DOHH2 (cell line): ENCODE data around the gene NGLY1.

ENCODE experiments used
- H3F3A ChIP-seq: fragments of 200-600 bp; sonication (generic), shearing (Covaris generic); 2 replicates; pipeline ENCODE4 v1.6.0; 2016; ENCODE audit warnings: antibody characterized with exemption, mild to moderate bottlenecking; ENCODE audit not compliant: control insufficient read depth, insufficient read depth
- H3K27ac ChIP-seq: fragments of 200-600 bp; sonication (generic); 2 replicates; pipeline ENCODE4 v1.5.1; 2014; ENCODE audit warnings: low read depth, mild to moderate bottlenecking, low read length, moderate library complexity
- H3K27me3 ChIP-seq: fragments of 200-600 bp; sonication (generic); 2 replicates; pipeline ENCODE4 v1.6.1; 2014; ENCODE audit warnings: mild to moderate bottlenecking, low read length, mixed read lengths; ENCODE audit not compliant: control insufficient read depth
- H3K36me3 ChIP-seq: fragments of 200-600 bp; sonication (generic); 2 replicates; pipeline ENCODE4 v1.6.1; 2014; ENCODE audit warnings: mild to moderate bottlenecking, low read length, moderate library complexity, mixed read lengths; ENCODE audit not compliant: control insufficient read depth
- H3K4me1 ChIP-seq: fragments of 200-600 bp; sonication (generic); 2 replicates; pipeline ENCODE4 v1.6.1; 2014; ENCODE audit warnings: mild to moderate bottlenecking, low read length, mixed read lengths; ENCODE audit not compliant: control insufficient read depth
- H3K4me2 ChIP-seq: fragments of 200-600 bp; sonication (generic); 2 replicates; pipeline ENCODE4 v1.6.0; 2014; ENCODE audit warnings: mild to moderate bottlenecking, low read length, moderate library complexity
- H3K4me3 ChIP-seq: fragments of 200-600 bp; sonication (generic); 2 replicates; pipeline ENCODE4 v1.5.1; 2014; ENCODE audit warnings: mild to moderate bottlenecking, low read length, mixed read lengths
- H3K79me2 ChIP-seq: fragments of 200-600 bp; sonication (generic); 2 replicates; pipeline ENCODE4 v1.6.1; 2014; ENCODE audit warnings: mild to moderate bottlenecking, low read length, mixed read lengths; ENCODE audit not compliant: control insufficient read depth
- H3K9me2 ChIP-seq: fragments of 200-600 bp; sonication (generic); replicated peaks from 2 replicates; pipeline ENCODE4 v1.6.1; 2014; ENCODE audit warnings: mild to moderate bottlenecking, low read length, mixed read lengths; ENCODE audit not compliant: control insufficient read depth
- H3K9me3 ChIP-seq: fragments of 200-600 bp; sonication (generic); 2 replicates; pipeline ENCODE4 v1.6.1; 2014; ENCODE audit warnings: antibody characterized with exemption, low read length, mixed read lengths; ENCODE audit not compliant: control insufficient read depth, insufficient read depth
- H4K20me1 ChIP-seq: fragments of 200-600 bp; sonication (generic); 2 replicates; pipeline ENCODE4 v1.6.0; 2014; ENCODE audit warnings: low read depth, mild to moderate bottlenecking, antibody characterized with exemption, low read length, moderate library complexity; ENCODE audit not compliant: control insufficient read depth, insufficient read depth
- CTCF ChIP-seq: fragments of 200-600 bp; sonication (generic); IDR thresholded peaks from one replicate; pipeline ENCODE4 v1.5.1; 2014; ENCODE audit warnings: antibody characterized with exemption, mild to moderate bottlenecking, low read depth, low read length; ENCODE audit not compliant: poor library complexity, severe bottlenecking
- EZH2phosphoT487 ChIP-seq: fragments of 200-600 bp; sonication (generic); IDR thresholded peaks from 2 replicates; pipeline ENCODE4 v1.6.1; 2017; ENCODE audit warnings: borderline replicate concordance, mild to moderate bottlenecking, antibody characterized with exemption, low read length, moderate library complexity, mixed read lengths

NGLY1 gene

GRCh38 chr3:25690768-25691533 lies 92.3 kb downstream of the NGLY1 start:
- H4K20me1 ChIP-seq = no peaks in the 10 kb centered on the region
- H3K79me2 ChIP-seq = no peaks in the 10 kb centered on the region
- no peaks in the 10 kb centered on the region for H3K36me3 ChIP-seq
- no peak overlapping the region for H3K27ac ChIP-seq
- no peaks in the 10 kb centered on the region for H3F3A ChIP-seq
- H3K4me3 ChIP-seq = no peak overlapping the region
- no peaks in the 10 kb centered on the region for H3K9me2 ChIP-seq
- H3K27me3 ChIP-seq = peaks cover 5% of the 10 kb centered on the region; the same call in 1 of the 2 replicates
- no peak overlapping the region for H3K4me2 ChIP-seq
- H3K9me3 ChIP-seq = no peaks in the 10 kb centered on the region
- no peaks in the 10 kb centered on the region; the same call in 1 of the 2 replicates for H3K4me1 ChIP-seq
- TF ChIP-seq CTCF = no peak
- TF ChIP-seq EZH2phosphoT487 = no peak

GRCh38 chr3:25689226-25689625 lies 94.0 kb downstream of the NGLY1 start:
- Histone ChIP-seq H3K4me1 (no peaks in the 10 kb centered on the region), H3K36me3 (no peaks in the 10 kb centered on the region), H3F3A (no peaks in the 10 kb centered on the region), H3K9me2 (no peaks in the 10 kb centered on the region), H3K4me3 (no peak overlapping the region), H3K9me3 (no peaks in the 10 kb centered on the region), H3K27ac (no peak overlapping the region), H3K79me2 (no peaks in the 10 kb centered on the region), H3K4me2 (no peak overlapping the region), H3K27me3 (peaks cover 5% of the 10 kb centered on the region; the same call in 1 of the 2 replicates), H4K20me1 (no peaks in the 10 kb centered on the region)
- no peak for TF ChIP-seq EZH2phosphoT487
- no peak for TF ChIP-seq CTCF

- H3K27me3 ChIP-seq = peaks cover 5% of the 10 kb centered on the region; the same call in 1 of the 2 replicates
- H3K4me1 ChIP-seq = no peaks in the 10 kb centered on the region
- H3K79me2 ChIP-seq = no peaks in the 10 kb centered on the region
- no peak overlapping the region for H3K4me3 ChIP-seq
- no peaks in the 10 kb centered on the region for H3K9me3 ChIP-seq
- no peaks in the 10 kb centered on the region for H3K9me2 ChIP-seq
- TF ChIP-seq EZH2phosphoT487 (no peak), CTCF (no peak)
- no peaks in the 10 kb centered on the region for H4K20me1 ChIP-seq
- no peaks in the 10 kb centered on the region for H3F3A ChIP-seq
- H3K4me2 ChIP-seq = no peak overlapping the region
- H3K27ac ChIP-seq = no peak overlapping the region
- no peaks in the 10 kb centered on the region for H3K36me3 ChIP-seq
These were observed 95.5 kb downstream of the NGLY1 start for GRCh38 chr3:25687742-25688141.
